Stimulated activated CD4-positive, alpha-beta T cell treated with anti-CD3 and anti-CD28 coated beads, Interleukin-1b, Interleukin-23, amount 100 ng/mL, for 4 hours (primary cell): ENCODE data around the gene ITGA5.

Experiments
- DNase-seq, 2 donors: peaks; one replicate each; pipeline ENCODE4 v3.0.0-alpha.2; 2020; ENCODE audit warnings: low read depth in 2 of 2

ITGA5 gene

GRCh38 chr12:54419088-54419887 lies at the start of gene ITGA5:
ITGA5 (minus strand) TSS chr12:54419266; CDS start chr12:54419198, 68 bp downstream.
- peak in 1 of 2 donors; percentile 46 for DNase-seq

- DNase-seq = no peak
Observed at GRCh38 chr12:54465857-54466523, 46.9 kb upstream of the ITGA5 start.

DNA sequence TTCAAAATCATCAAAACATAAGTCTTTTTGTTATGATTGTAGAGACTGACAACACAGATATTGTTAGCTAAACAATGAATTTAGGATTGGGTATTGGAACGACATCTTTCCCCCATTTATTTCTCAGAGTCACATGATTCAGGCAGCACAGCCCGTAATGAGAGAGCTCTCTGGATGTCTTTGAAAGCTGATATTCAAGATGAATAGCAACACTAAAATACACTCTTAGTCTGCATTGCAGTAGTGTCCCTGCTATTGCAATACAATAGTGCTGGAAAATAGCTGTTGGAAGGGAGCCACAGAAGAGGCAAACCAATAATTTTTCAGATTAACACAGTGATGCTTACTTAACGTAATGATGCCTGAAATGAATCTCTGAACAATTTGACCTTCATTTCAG lies 44.4 kb upstream of the ITGA5 start:
- no peak for DNase-seq

DNA sequence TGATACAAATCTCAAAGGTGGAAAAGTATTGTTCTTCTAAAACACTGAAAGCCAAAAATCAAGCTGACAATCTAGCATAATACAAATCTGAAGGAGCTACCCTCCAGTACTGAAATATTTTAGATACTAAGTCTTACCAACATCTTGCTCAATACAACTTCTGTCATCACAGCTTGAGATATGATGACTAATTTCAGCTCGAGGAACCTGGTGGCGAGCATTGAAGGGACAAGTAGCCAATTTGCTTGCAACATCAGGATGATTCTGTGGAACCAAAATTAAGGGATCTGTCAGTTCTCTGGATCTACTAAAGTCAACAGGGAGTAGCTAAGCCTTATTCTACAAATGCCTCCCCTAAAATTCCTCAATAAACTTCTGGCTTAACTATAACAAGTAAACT lies 44.0 kb upstream of the ITGA5 start:
- no peak for DNase-seq

DNA sequence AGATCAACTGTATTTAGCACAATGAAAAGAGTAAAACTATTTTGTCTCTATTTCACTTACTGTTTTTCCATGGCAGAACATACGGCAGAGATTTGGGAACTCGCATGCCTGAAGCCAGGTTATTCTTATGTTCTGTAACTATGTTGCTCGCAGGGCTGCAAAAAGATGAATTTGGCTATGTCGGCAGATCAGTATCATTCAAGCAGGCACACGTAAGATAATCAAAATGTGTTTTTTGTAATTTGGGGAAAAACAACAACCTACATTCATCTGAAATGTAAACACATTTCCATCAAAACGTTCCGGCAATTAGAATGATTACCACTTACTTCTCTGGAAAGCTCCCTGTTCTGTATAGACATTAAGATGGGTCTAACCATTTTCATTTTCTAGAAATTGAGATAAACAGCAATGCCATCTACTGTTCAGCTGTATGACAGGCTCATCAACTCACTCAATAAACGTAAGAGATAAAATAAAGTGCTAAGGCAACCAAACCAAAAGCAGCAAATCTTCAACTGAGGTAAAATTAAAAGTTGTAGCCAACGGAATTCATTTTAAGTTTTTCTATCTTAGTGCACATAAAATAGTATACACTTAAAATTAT lies 41.4 kb upstream of the ITGA5 start:
- DNase-seq = no peak

GRCh38 chr12:54459355-54459754 lies 40.3 kb upstream of the ITGA5 start:
- DNase-seq = no peak

GRCh38 chr12:54455760-54456469 lies 36.8 kb upstream of the ITGA5 start:
- no peak for DNase-seq

DNA sequence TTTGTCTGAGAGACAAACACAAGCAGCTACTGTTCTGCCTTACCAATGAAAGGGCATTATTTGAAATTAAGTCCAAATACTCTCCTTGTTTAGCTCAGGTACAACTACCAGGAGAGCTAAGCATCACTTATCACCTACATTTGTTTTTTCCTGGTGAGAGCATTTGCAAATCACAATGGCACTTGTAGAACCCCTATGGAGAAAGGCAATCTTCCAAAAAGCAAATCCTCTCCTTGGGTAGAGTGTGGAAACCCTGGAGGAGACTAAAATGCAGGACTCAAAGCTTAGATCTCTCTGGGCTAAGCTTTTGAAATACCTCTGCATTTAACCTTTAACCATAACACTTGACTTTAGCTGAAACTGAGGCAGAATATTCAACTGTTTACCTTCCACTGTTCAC lies 33.6 kb upstream of the ITGA5 start:
- no peak for DNase-seq

DNA sequence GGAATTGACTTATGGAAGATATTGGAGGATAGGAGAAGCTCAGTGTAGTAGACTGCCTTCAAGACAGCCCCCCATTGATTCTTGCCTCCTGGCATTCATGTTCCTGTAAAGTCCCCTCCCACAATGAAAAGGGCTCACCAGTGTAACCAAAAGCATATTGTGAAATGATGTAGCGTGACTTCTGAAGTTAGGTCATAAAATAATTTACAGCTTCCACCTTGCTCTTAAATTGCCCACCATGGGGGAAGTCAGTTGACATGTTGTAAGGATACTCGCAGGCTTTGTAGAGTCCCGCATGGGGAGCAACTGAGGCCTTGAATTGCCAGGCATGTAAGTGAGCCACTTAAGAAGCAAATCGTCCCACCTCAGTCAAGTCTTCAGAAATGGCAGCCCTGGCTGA lies 29.3 kb upstream of the ITGA5 start:
- no peak for DNase-seq

DNA sequence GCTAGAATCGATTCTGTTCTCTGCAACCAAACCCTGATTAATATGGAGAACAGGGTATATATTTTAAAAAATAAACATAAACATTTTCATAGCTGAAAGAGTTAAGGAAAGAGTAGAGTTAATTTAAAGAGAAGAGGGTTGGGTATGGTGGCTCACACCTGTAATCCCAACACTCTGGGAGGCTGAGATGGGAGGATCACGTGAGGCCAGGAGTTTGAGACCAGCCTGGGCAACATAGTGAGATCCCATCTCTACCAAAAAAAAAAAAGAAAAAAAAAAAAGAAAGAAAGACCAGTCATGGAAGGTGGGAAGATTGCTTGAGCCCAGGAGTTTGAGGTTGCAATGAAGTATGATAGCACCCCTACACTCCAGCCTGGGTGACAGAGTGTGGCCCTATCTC lies 28.9 kb upstream of the ITGA5 start:
- no peak for DNase-seq

DNA sequence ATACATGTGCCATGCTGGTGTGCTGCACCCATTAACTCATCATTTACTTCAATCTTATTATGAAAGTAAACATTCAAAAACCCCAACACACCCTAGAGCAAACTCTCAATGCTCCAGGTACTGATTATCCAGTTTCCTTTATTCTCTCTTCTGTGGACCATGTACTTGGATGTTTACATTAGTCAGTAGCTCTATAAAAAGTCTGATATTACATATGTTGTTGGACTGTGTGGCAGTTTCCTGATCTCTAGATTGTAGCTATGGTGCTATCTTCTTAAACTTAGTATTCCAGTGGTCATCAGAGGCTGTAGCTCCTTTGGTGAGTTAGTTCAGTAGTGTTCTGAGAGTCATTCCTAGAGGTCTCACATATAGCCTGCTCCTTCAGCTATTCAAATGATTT lies 25.1 kb upstream of the ITGA5 start:
- no peak for DNase-seq

DNA sequence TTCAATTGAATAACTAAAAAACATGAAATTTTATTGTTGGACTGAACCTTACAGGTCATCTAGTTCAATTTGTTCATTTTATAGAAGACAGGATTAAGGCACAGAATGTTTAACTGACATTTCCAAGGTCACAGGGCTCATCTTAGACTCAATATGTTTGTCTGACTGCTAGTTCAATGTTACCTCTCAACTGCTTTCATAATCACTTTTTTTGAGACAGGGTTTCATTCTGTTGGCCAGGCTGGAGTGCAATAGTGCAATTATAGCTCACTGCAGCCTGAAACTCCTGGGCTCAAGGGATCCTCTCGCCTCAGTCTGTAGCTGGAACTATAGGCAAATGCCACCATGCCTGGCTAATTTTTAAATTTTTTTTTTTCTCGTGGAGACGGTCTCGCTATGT lies 24.4 kb upstream of the ITGA5 start:
- DNase-seq = no peak

GRCh38 chr12:54442961-54443360 lies 23.9 kb upstream of the ITGA5 start:
- DNase-seq = no peak

- DNase-seq = no peak
Observed at GRCh38 chr12:54442099-54442498, 23.0 kb upstream of the ITGA5 start.

DNA sequence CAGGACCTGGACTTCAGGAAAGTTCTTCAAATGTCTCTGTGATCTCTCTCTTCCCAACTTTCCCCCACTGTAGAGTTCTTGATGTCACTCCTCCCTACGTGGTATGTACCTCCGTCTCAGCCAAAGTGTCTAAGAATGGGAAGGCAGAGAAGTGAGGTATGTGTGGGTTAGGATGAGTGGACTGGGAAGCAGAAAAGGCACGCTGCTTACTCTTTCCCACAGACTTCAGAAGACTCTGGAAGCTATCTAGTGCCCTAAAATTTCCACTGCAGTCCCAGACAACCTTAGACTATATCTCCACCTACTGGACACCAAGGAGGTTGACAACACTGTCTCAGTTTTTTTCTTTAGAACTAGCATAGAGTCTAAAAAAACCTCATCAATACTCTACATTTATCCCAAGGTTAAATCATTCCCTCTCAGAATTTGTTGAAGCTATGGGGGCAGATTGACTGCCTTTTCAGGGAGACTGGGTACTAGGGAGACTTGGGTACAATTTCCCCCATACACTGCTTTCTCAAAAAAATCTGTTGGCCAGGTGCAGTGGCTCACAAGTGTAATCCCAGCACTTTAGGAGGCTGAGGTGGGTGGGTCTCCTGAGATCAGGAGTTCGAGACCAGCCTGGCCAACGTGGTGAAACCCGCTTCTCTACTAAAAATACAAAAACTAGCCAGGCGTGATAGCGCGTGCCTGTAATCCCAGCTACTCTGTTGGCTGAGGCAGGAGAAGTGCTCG lies 20.6 kb upstream of the ITGA5 start:
- DNase-seq = no peak

GRCh38 chr12:54439096-54439495 lies 20.0 kb upstream of the ITGA5 start:
- no peak for DNase-seq

DNA sequence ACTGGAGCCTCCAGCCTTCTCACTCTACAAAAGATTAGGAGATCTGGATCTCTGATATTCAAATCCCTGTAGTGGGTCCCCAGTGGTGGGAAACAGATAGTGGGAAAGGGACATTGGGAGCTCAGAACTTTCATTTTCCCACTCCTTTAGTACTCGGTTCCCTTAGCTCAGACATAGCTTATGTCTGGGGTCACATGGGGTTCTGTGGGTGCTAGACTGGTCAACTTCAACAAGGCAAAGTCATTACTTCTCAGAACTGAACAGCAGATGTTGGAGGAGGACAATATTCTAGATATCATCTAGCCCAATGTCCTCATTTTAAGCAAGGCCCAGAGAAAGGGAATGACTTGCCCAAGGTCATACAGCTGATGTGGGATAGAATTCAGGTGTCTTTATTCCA lies 19.5 kb upstream of the ITGA5 start:
- DNase-seq = no peak

- DNase-seq = no peak
Observed at GRCh38 chr12:54437697-54438096, 18.6 kb upstream of the ITGA5 start.

- no peak for DNase-seq
Observed at GRCh38 chr12:54437243-54437642, 18.2 kb upstream of the ITGA5 start.

- no peak for DNase-seq
Observed at GRCh38 chr12:54432815-54433164, 13.7 kb upstream of the ITGA5 start.

GRCh38 chr12:54431911-54432814 lies 13.1 kb upstream of the ITGA5 start:
- DNase-seq = no peak
